Stimulated activated CD8-positive, alpha-beta memory T cell treated with anti-CD3 and anti-CD28 coated beads, Interleukin-4, amount 100 ng/mL, for 4 hours (primary cell): ENCODE results near the gene SLC2A10.

Source experiments
- DNase-seq, 2 donors: peaks; one replicate each; pipeline ENCODE4 v3.0.0-alpha.2; 2020; ENCODE audit warnings: low read depth in 2 of 2, low spot score in 1 of 2

Gene SLC2A10

GRCh38 chr20:46725186-46726165 lies 16.0 kb downstream of the SLC2A10 start:
- no peak for DNase-seq

- no peak for DNase-seq
These were observed 22.3 kb downstream of the SLC2A10 start for GRCh38 chr20:46731770-46732169.

- no peak for DNase-seq
These were observed 26.0 kb downstream of the SLC2A10 start for GRCh38 chr20:46735436-46735835.

GRCh38 chr20:46739431-46740213 lies 30.2 kb downstream of the SLC2A10 start:
- DNase-seq: no peak

GRCh38 chr20:46740214-46740609 lies 30.8 kb downstream of the SLC2A10 start:
- DNase-seq: no peak

GRCh38 chr20:46741924-46742668 lies 32.6 kb downstream of the SLC2A10 start:
- no peak for DNase-seq

- DNase-seq: no peak
These were observed 33.2 kb downstream of the SLC2A10 start for GRCh38 chr20:46742669-46743045.

GRCh38 chr20:46743088-46743487 lies 33.6 kb downstream of the SLC2A10 start:
- DNase-seq: no peak

GRCh38 chr20:46746956-46747526 lies 37.6 kb downstream of the SLC2A10 start:
- no peak for DNase-seq

GRCh38 chr20:46749147-46749546 lies 39.7 kb downstream of the SLC2A10 start:
- no peak for DNase-seq

GRCh38 chr20:46751856-46752255 lies 42.4 kb downstream of the SLC2A10 start:
- no peak for DNase-seq

GRCh38 chr20:46752728-46753127 lies 43.3 kb downstream of the SLC2A10 start:
- DNase-seq: peak in 1 of 2 donors; percentile 10

- no peak for DNase-seq
These were observed 46.3 kb downstream of the SLC2A10 start for GRCh38 chr20:46755483-46756413.

GRCh38 chr20:46756419-46756818 lies 47.0 kb downstream of the SLC2A10 start:
- DNase-seq: no peak

- no peak for DNase-seq
These were observed 47.7 kb downstream of the SLC2A10 start for GRCh38 chr20:46757135-46757534.

- peak; percentile 15 to 21 for DNase-seq
These were observed 48.6 kb downstream of the SLC2A10 start for GRCh38 chr20:46757754-46758678.

- no peak for DNase-seq
These were observed 49.6 kb downstream of the SLC2A10 start for GRCh38 chr20:46758929-46759669.

GRCh38 chr20:46761566-46761965 lies 52.1 kb downstream of the SLC2A10 start:
- no peak for DNase-seq
